Small intestine (tissue), 16 donors: ENCODE results near the gene IGIP. TPM values are rescaled to one million over a fixed set of nuclear protein-coding genes. Genes with fewer than 3 reads are reported as not detected.

Source experiments
- DNase-seq, 2 donors: peaks; one replicate each; pipeline versions ENCODE4 v3.0.0 to v3.0.0-alpha.2; 2013
- FAIRE-seq: peaks from 2 replicates; lab custom pipeline; 2012; peaks lifted over from hg19 to GRCh38; lab: Jason Lieb, UNC
- H3K27ac ChIP-seq, 3 donors: one replicate each; pipeline ENCODE4 v1.5.1; 2013; ENCODE audit warnings: low read length in 2 of 3, mild to moderate bottlenecking in 2 of 3, control low read depth in 1 of 3, inconsistent platforms in 1 of 3, low read depth in 1 of 3, moderate library complexity in 1 of 3
- H3K27me3 ChIP-seq, 3 donors: one replicate each; pipeline ENCODE4 v1.6.1; 2013; ENCODE audit warnings: low read length in 3 of 3, inconsistent platforms in 1 of 3; ENCODE audit not compliant: control insufficient read depth in 3 of 3, insufficient read depth in 3 of 3
- H3K36me3 ChIP-seq, 3 donors: one replicate each; pipeline ENCODE4 v1.6.1; 2013; ENCODE audit warnings: low read length in 3 of 3, inconsistent platforms in 1 of 3, low read depth in 1 of 3, mild to moderate bottlenecking in 1 of 3, moderate library complexity in 1 of 3; ENCODE audit not compliant: control insufficient read depth in 3 of 3, insufficient read depth in 2 of 3
- H3K4me1 ChIP-seq, 3 donors: one replicate each; pipeline ENCODE4 v1.6.1; 2013; ENCODE audit warnings: low read length in 2 of 3, inconsistent platforms in 1 of 3, low read depth in 1 of 3, mild to moderate bottlenecking in 1 of 3, moderate library complexity in 1 of 3; ENCODE audit not compliant: control insufficient read depth in 3 of 3, insufficient read depth in 2 of 3
- H3K4me3 ChIP-seq, 3 donors: one replicate each; pipeline ENCODE4 v1.5.1; 2013; ENCODE audit warnings: low read length in 3 of 3, control low read depth in 1 of 3, inconsistent platforms in 1 of 3, low read depth in 1 of 3, mild to moderate bottlenecking in 1 of 3, moderate library complexity in 1 of 3
- H3K9me3 ChIP-seq, 2 donors: one replicate each; pipeline ENCODE4 v1.6.1; 2013; ENCODE audit warnings: low read depth in 1 of 2, low read length in 1 of 2; ENCODE audit not compliant: control insufficient read depth in 2 of 2, insufficient read depth in 1 of 2
- WGBS, 3 donors: extraction: QIAGEN DNeasy Blood & Tissue Kit; methylation state at CpG; one replicate each; pipeline ENCODE4 v1.1.7; 2013; 5-methylcytosine and 5-hydroxymethylcytosine counted together
- long read RNA-seq, 10 donors: transcript quantifications; one replicate each; lab custom pipeline, GENCODE V29; 2026
- polyA plus RNA-seq, 4 donors: library from polyadenylated mRNA; stranded (reverse) in 3 of 4; unstranded in 1 of 4; fragments of 200-250 nt in 3 of 4; fragments of 120-200 nt in 1 of 4; gene quantifications; one replicate each; pipeline versions ENCODE4 v1.2.1 to v1.2.3, GENCODE V29; 2013
- donor health status: healthy with polysubstance abuse.
- donor health status: control.
- donor health status: control.
- donor health status: Bipolar disorder and iron deficiency.
- donor health status: healthy.

Gene IGIP
- 10 to 100 TPM in 1 of 4 donors, 1 to 10 TPM in 3; 4.6 to 10.1 (median 7.9) TPM for polyA plus RNA-seq
- long read RNA-seq, donor 1, transcript IGIP-201 (1 exons, 3,458 nt), result major isoform, 11 of 11 reads
- long read RNA-seq, donor 1, partial matches to known transcripts, result 0 of 11 reads
- long read RNA-seq, donor 1, other reads (novel, unspliced or antisense), result 0 of 11 reads
- long read RNA-seq, donor 2, partial matches to known transcripts, result 0 of 3 reads
- long read RNA-seq, donor 2, other reads (novel, unspliced or antisense), result 0 of 3 reads
- long read RNA-seq, donor 3, transcript IGIP-201 (1 exons, 3,458 nt), result major isoform, 10 of 10 reads
- long read RNA-seq, donor 3, partial matches to known transcripts, result 0 of 10 reads
- long read RNA-seq, donor 3, other reads (novel, unspliced or antisense), result 0 of 10 reads
- long read RNA-seq, donor 4, result 0 reads
- long read RNA-seq, donor 5, partial matches to known transcripts, result 0 of 4 reads
- long read RNA-seq, donor 5, other reads (novel, unspliced or antisense), result 0 of 4 reads
- long read RNA-seq, donor 6, partial matches to known transcripts, result 0 of 3 reads
- long read RNA-seq, donor 6, other reads (novel, unspliced or antisense), result 0 of 3 reads
- long read RNA-seq, donor 7, transcript IGIP-201 (1 exons, 3,458 nt), result major isoform, 5 of 5 reads
- long read RNA-seq, donor 7, partial matches to known transcripts, result 0 of 5 reads
- long read RNA-seq, donor 7, other reads (novel, unspliced or antisense), result 0 of 5 reads
- long read RNA-seq, donor 8, partial matches to known transcripts, result 0 of 1 reads
- long read RNA-seq, donor 8, other reads (novel, unspliced or antisense), result 0 of 1 reads
- long read RNA-seq, donor 9, partial matches to known transcripts, result 0 of 3 reads
- long read RNA-seq, donor 9, other reads (novel, unspliced or antisense), result 0 of 3 reads
- long read RNA-seq, donor 10, transcript IGIP-201 (1 exons, 3,458 nt), result major isoform, 6 of 6 reads
- long read RNA-seq, donor 10, partial matches to known transcripts, result 0 of 6 reads
- long read RNA-seq, donor 10, other reads (novel, unspliced or antisense), result 0 of 6 reads

GRCh38 chr5:140125637-140126036 lies at the start of gene IGIP:
TSS of gene IGIP (plus strand) at chr5:140125937. CDS start at chr5:140128477, 2,540 bp downstream.
- no peak for DNase-seq
- no peak within 1 kb of the TSS for H3K27ac ChIP-seq
- FAIRE-seq, result no peak
- H3K27me3 ChIP-seq, result no peaks in the 10 kb centered on the region
- peaks cover 0 to 2% (median 2%) of the 10 kb centered on the region in 3 donors for H3K4me1 ChIP-seq
- H3K36me3 ChIP-seq, result no peaks in the 10 kb centered on the region
- H3K9me3 ChIP-seq, result no peaks in the 10 kb centered on the region
- WGBS, 3 donors, result 97 to 99% (median 98%) methylated on average over 4 of the region's 4 CpGs
- H3K4me3 ChIP-seq, result no peak within 1 kb of the TSS

GRCh38 chr5:140076142-140076541 lies 49.6 kb upstream of the IGIP start:
- no peak for DNase-seq
- WGBS, 3 donors, result 85 to 100% (median 92%) methylated on average over 1 of the region's 1 CpG
- peaks cover 0 to 9% (median 0%) of the 10 kb centered on the region in 3 donors for H3K27me3 ChIP-seq
- no peaks in the 10 kb centered on the region for H3K4me1 ChIP-seq
- no peaks in the 10 kb centered on the region for H3K9me3 ChIP-seq
- no peaks in the 10 kb centered on the region for H3K36me3 ChIP-seq
- H3K27ac ChIP-seq, result no peak overlapping the region
- FAIRE-seq, result no peak
- H3K4me3 ChIP-seq, result no peak overlapping the region

GRCh38 chr5:140076788-140077187 lies 48.9 kb upstream of the IGIP start:
- WGBS, 3 donors, result 60 to 70% (median 63%) methylated on average over 2 of the region's 2 CpGs
- peaks cover 0 to 6% (median 0%) of the 10 kb centered on the region in 3 donors for H3K27me3 ChIP-seq
- no peak for DNase-seq
- H3K4me3 ChIP-seq, result no peak overlapping the region
- no peaks in the 10 kb centered on the region for H3K9me3 ChIP-seq
- H3K4me1 ChIP-seq, result no peaks in the 10 kb centered on the region
- no peak overlapping the region for H3K27ac ChIP-seq
- H3K36me3 ChIP-seq, result no peaks in the 10 kb centered on the region
- no peak for FAIRE-seq

- DNase-seq (peak; percentile 13 to 42), FAIRE-seq (no peak)
- H3K27me3 ChIP-seq, result peaks cover 0 to 3% (median 0%) of the 10 kb centered on the region in 3 donors
- WGBS, 3 donors, result 17 to 55% (median 54%) methylated on average over 1 of the region's 1 CpG
- no peaks in the 10 kb centered on the region for H3K4me1 ChIP-seq
- no peaks in the 10 kb centered on the region for H3K36me3 ChIP-seq
- H3K4me3 ChIP-seq, result no peak overlapping the region
- H3K9me3 ChIP-seq, result no peaks in the 10 kb centered on the region
- H3K27ac ChIP-seq, result no peak overlapping the region
Measured at GRCh38 chr5:140083120-140083519, 42.6 kb upstream of the IGIP start.

GRCh38 chr5:140083650-140084049 lies 42.1 kb upstream of the IGIP start:
- Histone ChIP-seq H3K27ac (no peak overlapping the region), H3K9me3 (no peaks in the 10 kb centered on the region), H3K27me3 (peaks cover 0 to 3% (median 0%) of the 10 kb centered on the region in 3 donors), H3K36me3 (no peaks in the 10 kb centered on the region), H3K4me3 (no peak overlapping the region), H3K4me1 (no peaks in the 10 kb centered on the region)
- DNase-seq, result no peak
- 90 to 92% (median 91%) methylated on average over 1 of the region's 1 CpG for WGBS, 3 donors
- FAIRE-seq, result no peak

- FAIRE-seq, result no peak
Measured at GRCh38 chr5:140084541-140084940, 41.2 kb upstream of the IGIP start.

GRCh38 chr5:140090251-140090650 lies 35.5 kb upstream of the IGIP start:
- DNase-seq (no peak), FAIRE-seq (no peak)
- peaks cover 0 to 3% (median 0%) of the 10 kb centered on the region in 3 donors for H3K27me3 ChIP-seq
- no peaks in the 10 kb centered on the region for H3K4me1 ChIP-seq
- peaks cover 0 to 5% of the 10 kb centered on the region in 2 donors for H3K9me3 ChIP-seq
- H3K4me3 ChIP-seq, result no peak overlapping the region
- no peaks in the 10 kb centered on the region for H3K36me3 ChIP-seq
- 81 to 91% (median 86%) methylated on average over 1 of the region's 1 CpG for WGBS, 3 donors
- H3K27ac ChIP-seq, result no peak overlapping the region

More at GRCh38 chr5:140084541-140084940, 41.2 kb upstream of the IGIP start:
- Histone ChIP-seq H3K4me3 (no peak overlapping the region), H3K36me3 (no peaks in the 10 kb centered on the region), H3K27ac (no peak overlapping the region), H3K4me1 (no peaks in the 10 kb centered on the region), H3K27me3 (peaks cover 0 to 3% (median 0%) of the 10 kb centered on the region in 3 donors), H3K9me3 (no peaks in the 10 kb centered on the region)
- WGBS, 3 donors, result 27 to 50% (median 40%) methylated on average over 4 of the region's 4 CpGs
- no peak for DNase-seq

- Histone ChIP-seq H3K4me3 (no peak overlapping the region), H3K27me3 (peaks cover 0 to 3% (median 0%) of the 10 kb centered on the region in 3 donors), H3K36me3 (no peaks in the 10 kb centered on the region), H3K27ac (no peak overlapping the region), H3K4me1 (no peaks in the 10 kb centered on the region), H3K9me3 (peaks cover 0 to 5% of the 10 kb centered on the region in 2 donors)
- DNase-seq, result no peak
- FAIRE-seq, result no peak
- 8 to 35% (median 30%) methylated on average over 1 of the region's 1 CpG for WGBS, 3 donors
Measured at GRCh38 chr5:140093179-140093578, 32.6 kb upstream of the IGIP start.
